Lower leg skin (tissue), 3 donors: Measurements from ENCODE around the gene GLP1R.

Source experiments
- CTCF ChIP-seq, 3 donors: fragments of 450-650 bp; IDR thresholded peaks; one replicate each; pipeline ENCODE4 v1.5.1; 2016; ENCODE audit warnings: antibody characterized with exemption in 3 of 3, mild to moderate bottlenecking in 3 of 3, moderate library complexity in 2 of 3
- POLR2A ChIP-seq, 2 donors: fragments of 450-650 bp; IDR thresholded peaks; one replicate each; pipeline ENCODE4 v1.6.1; 2016 to 2017; ENCODE audit warnings: antibody characterized with exemption in 2 of 2, mild to moderate bottlenecking in 1 of 2, moderate library complexity in 1 of 2

- TF ChIP-seq CTCF (IDR thresholded peaks at IDR 0.05) (no peak), POLR2A (IDR thresholded peaks at IDR 0.05) (no peak)
These were observed 37.7 kb downstream of the GLP1R start for GRCh38 chr6:39086294-39086693.
